Measurements from ENCODE around the gene LIN54. TPM values are rescaled to one million over a fixed set of nuclear protein-coding genes. Genes with fewer than 3 reads are reported as not detected.

LIN54 gene
- total and polyA plus RNA-seq, 2 of the 13 experiments (the other 11 are each of a cell fraction or from before 2014, with no cell fraction given): 25.2 to 32.9 TPM

DNA sequence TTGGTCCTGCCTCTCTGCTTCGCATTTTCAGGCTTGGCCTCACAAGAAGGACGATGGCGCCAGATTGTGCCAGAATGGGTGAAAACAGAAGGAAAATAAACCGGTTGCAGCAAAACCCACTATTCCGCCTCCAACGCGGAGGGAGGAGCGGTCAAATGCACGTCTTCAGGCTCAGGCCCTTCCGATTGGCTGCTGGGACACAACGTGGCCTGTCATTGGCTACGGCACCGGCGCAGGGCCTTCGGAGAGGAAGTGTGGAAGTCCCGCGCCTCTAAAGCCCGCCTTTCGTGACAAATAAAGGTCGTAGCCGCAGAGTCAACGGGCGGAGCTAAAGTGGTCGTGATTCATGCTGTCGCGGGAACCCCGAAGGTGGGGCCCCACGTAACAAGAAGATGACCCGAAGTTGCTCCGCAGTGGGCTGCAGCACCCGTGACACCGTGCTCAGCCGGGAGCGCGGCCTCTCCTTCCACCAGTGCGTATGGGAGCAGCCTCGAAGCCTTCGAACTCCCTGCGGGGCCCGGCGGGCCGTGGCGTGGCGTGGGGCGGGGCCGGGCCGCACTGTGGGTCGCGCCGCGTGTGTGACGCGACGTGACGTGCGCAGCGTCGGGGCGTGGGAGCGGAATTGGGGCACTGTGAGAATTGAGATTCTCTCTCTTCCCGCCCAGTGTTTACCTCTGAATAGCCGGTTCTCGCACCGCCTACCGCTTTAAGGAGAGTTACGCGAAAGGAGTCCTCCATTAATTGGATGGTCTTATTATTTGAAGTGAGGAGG lies 110.0 kb downstream of the LIN54 start, which contains the start of gene THAP9 (continued):
- TF ChIP-seq, protein P1, sequence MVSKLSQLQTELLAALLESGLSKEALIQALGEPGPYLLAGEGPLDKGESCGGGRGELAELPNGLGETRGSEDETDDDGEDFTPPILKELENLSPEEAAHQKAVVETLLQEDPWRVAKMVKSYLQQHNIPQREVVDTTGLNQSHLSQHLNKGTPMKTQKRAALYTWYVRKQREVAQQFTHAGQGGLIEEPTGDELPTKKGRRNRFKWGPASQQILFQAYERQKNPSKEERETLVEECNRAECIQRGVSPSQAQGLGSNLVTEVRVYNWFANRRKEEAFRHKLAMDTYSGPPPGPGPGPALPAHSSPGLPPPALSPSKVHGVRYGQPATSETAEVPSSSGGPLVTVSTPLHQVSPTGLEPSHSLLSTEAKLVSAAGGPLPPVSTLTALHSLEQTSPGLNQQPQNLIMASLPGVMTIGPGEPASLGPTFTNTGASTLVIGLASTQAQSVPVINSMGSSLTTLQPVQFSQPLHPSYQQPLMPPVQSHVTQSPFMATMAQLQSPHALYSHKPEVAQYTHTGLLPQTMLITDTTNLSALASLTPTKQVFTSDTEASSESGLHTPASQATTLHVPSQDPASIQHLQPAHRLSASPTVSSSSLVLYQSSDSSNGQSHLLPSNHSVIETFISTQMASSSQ (IDR thresholded peaks at IDR 0.05; ENCODE audit: low read depth): no peak
- TF ChIP-seq, protein P1 (CRISPR knock-in tag; IDR thresholded peaks at IDR 0.05; ENCODE audit: borderline replicate concordance): peak; percentile 47; the same call in 1 of the 2 replicates
- TF ChIP-seq ESRRA (CRISPR knock-in tag; IDR thresholded peaks at IDR 0.05; ENCODE audit: low read depth) (no peak), ZNF614 (CRISPR knock-in tag; IDR thresholded peaks at IDR 0.05; ENCODE audit: borderline replicate concordance) (peak; percentile 74; the same call in 1 of the 2 replicates), MIXL1 (CRISPR knock-in tag; IDR thresholded peaks at IDR 0.05) (0 out of 2 replicates have a peak, but pooled peaks have one; percentile 37), TCF7L2 (IDR thresholded peaks at IDR 0.05; ENCODE audit: low read depth, low read length) (no peak), IRX3 (CRISPR knock-in tag; IDR thresholded peaks at IDR 0.05; ENCODE audit: borderline replicate concordance, low read depth) (0 out of 2 replicates have a peak, but pooled peaks have one; percentile 70), ZNF720 (CRISPR knock-in tag; IDR thresholded peaks at IDR 0.05) (no peak), ZNF121 (CRISPR knock-in tag; IDR thresholded peaks at IDR 0.05) (peak; percentile 36; the same call in 1 of the 2 replicates)
- TF ChIP-seq, protein P2, sequence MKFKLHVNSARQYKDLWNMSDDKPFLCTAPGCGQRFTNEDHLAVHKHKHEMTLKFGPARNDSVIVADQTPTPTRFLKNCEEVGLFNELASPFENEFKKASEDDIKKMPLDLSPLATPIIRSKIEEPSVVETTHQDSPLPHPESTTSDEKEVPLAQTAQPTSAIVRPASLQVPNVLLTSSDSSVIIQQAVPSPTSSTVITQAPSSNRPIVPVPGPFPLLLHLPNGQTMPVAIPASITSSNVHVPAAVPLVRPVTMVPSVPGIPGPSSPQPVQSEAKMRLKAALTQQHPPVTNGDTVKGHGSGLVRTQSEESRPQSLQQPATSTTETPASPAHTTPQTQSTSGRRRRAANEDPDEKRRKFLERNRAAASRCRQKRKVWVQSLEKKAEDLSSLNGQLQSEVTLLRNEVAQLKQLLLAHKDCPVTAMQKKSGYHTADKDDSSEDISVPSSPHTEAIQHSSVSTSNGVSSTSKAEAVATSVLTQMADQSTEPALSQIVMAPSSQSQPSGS (CRISPR knock-in tag; IDR thresholded peaks at IDR 0.05): peak; percentile 52
- TF ChIP-seq, protein P3, sequence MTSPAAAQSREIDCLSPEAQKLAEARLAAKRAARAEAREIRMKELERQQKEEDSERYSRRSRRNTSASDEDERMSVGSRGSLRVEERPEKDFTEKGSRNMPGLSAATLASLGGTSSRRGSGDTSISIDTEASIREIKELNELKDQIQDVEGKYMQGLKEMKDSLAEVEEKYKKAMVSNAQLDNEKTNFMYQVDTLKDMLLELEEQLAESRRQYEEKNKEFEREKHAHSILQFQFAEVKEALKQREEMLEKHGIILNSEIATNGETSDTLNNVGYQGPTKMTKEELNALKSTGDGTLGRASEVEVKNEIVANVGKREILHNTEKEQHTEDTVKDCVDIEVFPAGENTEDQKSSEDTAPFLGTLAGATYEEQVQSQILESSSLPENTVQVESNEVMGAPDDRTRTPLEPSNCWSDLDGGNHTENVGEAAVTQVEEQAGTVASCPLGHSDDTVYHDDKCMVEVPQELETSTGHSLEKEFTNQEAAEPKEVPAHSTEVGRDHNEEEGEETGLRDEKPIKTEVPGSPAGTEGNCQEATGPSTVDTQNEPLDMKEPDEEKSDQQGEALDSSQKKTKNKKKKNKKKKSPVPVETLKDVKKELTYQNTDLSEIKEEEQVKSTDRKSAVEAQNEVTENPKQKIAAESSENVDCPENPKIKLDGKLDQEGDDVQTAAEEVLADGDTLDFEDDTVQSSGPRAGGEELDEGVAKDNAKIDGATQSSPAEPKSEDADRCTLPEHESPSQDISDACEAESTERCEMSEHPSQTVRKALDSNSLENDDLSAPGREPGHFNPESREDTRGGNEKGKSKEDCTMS (CRISPR knock-in tag; conservative IDR thresholded peaks at IDR 0.05): no peak
- TF ChIP-seq, protein P4, sequence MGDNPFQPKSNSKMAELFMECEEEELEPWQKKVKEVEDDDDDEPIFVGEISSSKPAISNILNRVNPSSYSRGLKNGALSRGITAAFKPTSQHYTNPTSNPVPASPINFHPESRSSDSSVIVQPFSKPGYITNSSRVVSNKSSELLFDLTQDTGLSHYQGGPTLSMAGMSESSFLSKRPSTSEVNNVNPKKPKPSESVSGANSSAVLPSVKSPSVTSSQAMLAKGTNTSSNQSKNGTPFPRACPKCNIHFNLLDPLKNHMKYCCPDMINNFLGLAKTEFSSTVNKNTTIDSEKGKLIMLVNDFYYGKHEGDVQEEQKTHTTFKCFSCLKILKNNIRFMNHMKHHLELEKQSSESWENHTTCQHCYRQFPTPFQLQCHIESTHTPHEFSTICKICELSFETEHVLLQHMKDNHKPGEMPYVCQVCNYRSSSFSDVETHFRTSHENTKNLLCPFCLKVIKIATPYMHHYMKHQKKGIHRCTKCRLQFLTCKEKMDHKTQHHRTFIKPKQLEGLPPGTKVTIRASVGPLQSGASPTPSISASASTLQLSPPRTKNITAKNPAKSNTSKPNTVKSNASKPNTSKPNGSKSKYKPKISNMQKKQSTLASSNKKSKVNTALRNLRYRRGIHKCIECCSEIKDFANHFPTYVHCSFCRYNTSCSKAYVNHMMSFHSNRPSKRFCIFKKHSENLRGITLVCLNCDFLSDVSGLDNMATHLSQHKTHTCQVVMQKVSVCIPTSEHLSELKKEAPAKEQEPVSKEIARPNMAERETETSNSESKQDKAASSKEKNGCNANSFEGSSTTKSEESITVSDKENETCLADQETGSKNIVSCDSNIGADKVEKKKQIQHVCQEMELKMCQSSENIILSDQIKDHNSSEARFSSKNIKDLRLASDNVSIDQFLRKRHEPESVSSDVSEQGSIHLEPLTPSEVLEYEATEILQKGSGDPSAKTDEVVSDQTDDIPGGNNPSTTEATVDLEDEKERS (CRISPR knock-in tag; IDR thresholded peaks at IDR 0.05): 0 out of 2 replicates have a peak, but pooled peaks have one; percentile 43
- TF ChIP-seq, protein P5, sequence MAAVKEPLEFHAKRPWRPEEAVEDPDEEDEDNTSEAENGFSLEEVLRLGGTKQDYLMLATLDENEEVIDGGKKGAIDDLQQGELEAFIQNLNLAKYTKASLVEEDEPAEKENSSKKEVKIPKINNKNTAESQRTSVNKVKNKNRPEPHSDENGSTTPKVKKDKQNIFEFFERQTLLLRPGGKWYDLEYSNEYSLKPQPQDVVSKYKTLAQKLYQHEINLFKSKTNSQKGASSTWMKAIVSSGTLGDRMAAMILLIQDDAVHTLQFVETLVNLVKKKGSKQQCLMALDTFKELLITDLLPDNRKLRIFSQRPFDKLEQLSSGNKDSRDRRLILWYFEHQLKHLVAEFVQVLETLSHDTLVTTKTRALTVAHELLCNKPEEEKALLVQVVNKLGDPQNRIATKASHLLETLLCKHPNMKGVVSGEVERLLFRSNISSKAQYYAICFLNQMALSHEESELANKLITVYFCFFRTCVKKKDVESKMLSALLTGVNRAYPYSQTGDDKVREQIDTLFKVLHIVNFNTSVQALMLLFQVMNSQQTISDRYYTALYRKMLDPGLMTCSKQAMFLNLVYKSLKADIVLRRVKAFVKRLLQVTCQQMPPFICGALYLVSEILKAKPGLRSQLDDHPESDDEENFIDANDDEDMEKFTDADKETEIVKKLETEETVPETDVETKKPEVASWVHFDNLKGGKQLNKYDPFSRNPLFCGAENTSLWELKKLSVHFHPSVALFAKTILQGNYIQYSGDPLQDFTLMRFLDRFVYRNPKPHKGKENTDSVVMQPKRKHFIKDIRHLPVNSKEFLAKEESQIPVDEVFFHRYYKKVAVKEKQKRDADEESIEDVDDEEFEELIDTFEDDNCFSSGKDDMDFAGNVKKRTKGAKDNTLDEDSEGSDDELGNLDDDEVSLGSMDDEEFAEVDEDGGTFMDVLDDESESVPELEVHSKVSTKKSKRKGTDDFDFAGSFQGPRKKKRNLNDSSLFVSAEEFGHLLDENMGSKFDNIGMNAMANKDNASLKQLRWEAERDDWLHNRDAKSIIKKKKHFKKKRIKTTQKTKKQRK (IDR thresholded peaks at IDR 0.05; ENCODE audit: low read length): no peak
